Gastroesophageal sphincter (tissue), 4 donors: ENCODE data around the gene TTC7B. TPM values are rescaled to one million over a fixed set of nuclear protein-coding genes. Genes with fewer than 3 reads are reported as not detected.
A peak's percentile ranks its signal among the peaks of the same experiment; 100 is the strongest.

ENCODE experiments used
- ATAC-seq: fragments of 150-250 bp; one replicate; pipeline ENCODE4 v1.9.1; 2016; ENCODE audit warnings: mild to moderate bottlenecking, moderate library complexity
- H3K27ac ChIP-seq, 4 donors: fragments of 200-600 bp; sonication (generic) in 3 of 4; 1 replicate in 3 of 4; 2 replicates in 1 of 4; pipeline ENCODE4 v1.5.1; 2016 to 2019
- H3K27me3 ChIP-seq: fragments of 200-600 bp; sonication (generic); one replicate; pipeline ENCODE4 v1.5.1; 2019
- H3K36me3 ChIP-seq, 2 donors: fragments of 200-600 bp; sonication (generic); one replicate each; pipeline ENCODE4 v1.5.1; 2019; ENCODE audit warnings: control low read depth in 1 of 2
- H3K4me1 ChIP-seq, 3 donors: fragments of 200-600 bp; sonication (generic); 1 replicate in 2 of 3; 2 replicates in 1 of 3; pipeline ENCODE4 v1.5.1; 2016 to 2019; ENCODE audit warnings: control low read depth in 2 of 3
- H3K4me3 ChIP-seq, 2 donors: fragments of 200-600 bp; sonication (generic); one replicate each; pipeline ENCODE4 v1.5.1; 2019; ENCODE audit warnings: mild to moderate bottlenecking in 1 of 2, moderate library complexity in 1 of 2
- H3K9me3 ChIP-seq, 3 donors: fragments of 200-600 bp; sonication (generic); one replicate each; pipeline ENCODE4 v1.5.1; 2017 to 2019; ENCODE audit warnings: control low read depth in 2 of 3
- EP300 ChIP-seq: sonication (generic); formaldehyde crosslinking; IDR thresholded peaks from one replicate; pipeline ENCODE4 v1.6.1; 2017; ENCODE audit warnings: antibody characterized with exemption, mild to moderate bottlenecking
- POLR2A ChIP-seq, 2 donors: fragments of 450-650 bp; IDR thresholded peaks; one replicate each; pipeline ENCODE4 v1.6.1; 2017; ENCODE audit warnings: antibody characterized with exemption in 2 of 2, mild to moderate bottlenecking in 2 of 2, moderate library complexity in 1 of 2
- POLR2AphosphoS5 ChIP-seq: sonication (generic); formaldehyde crosslinking; IDR thresholded peaks from one replicate; pipeline ENCODE4 v1.6.1; 2017; ENCODE audit warnings: antibody characterized with exemption
- WGBS, 2 donors: methylation state at CpG; one replicate each; pipeline ENCODE4 v1.1.5; 2018; ENCODE audit warnings: low coverage in 1 of 2; 5-methylcytosine and 5-hydroxymethylcytosine counted together
- total RNA-seq, 4 donors: library from RNA; depleted of rRNA; stranded (reverse); fragments of >200 nt; gene quantifications; one replicate each; pipeline ENCODE4 v1.1.0, GENCODE V29; 2016
- TF ChIP-seq, protein P1 (sequence below), 4 experiments: fragments of 200-600 bp in 2 of 4; fragments of 450-650 bp in 2 of 4; sonication (generic) in 1 of 4; IDR thresholded peaks; one replicate each; pipeline ENCODE4 v1.5.1; 2017 to 2019; ENCODE audit warnings: antibody characterized with exemption in 4 of 4, mild to moderate bottlenecking in 2 of 4, moderate library complexity in 2 of 4

The TTC7B gene
- total RNA-seq, 4 donors from 2014 or later, result 59.0 to 170 (median 64.1) TPM

DNA sequence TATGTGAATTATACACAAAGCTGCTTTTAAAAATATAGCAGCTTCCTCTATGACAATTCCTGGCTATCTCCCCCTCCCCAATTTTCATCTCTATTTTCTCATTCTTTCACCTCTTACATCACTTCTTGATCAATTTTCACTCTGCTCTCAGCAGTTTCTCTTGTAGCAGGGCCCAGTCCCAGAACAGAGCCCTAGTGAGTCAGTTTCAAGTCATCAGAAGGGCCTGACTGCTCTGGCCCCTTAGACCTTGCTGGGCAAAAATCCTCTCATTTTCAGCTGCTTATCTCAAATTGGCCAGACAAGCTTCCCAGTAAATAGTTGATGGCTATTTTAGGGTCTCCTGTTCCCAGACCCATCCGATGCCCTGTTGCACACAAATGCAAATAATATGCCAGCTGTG, 101.4 kb downstream of the TTC7B start:
- peaks cover 0 to 8% (median 0%) of the 10 kb centered on the region in 3 donors for H3K4me1 ChIP-seq
- H3K27me3 ChIP-seq, result no peaks in the 10 kb centered on the region
- ATAC-seq, result no peak
- H3K36me3 ChIP-seq, result peaks cover 0 to 10% of the 10 kb centered on the region in 2 donors
- TF ChIP-seq POLR2AphosphoS5 (no peak), POLR2A (IDR thresholded peaks at IDR 0.05) (no peak), EP300 (no peak)
- TF ChIP-seq, protein P1, sequence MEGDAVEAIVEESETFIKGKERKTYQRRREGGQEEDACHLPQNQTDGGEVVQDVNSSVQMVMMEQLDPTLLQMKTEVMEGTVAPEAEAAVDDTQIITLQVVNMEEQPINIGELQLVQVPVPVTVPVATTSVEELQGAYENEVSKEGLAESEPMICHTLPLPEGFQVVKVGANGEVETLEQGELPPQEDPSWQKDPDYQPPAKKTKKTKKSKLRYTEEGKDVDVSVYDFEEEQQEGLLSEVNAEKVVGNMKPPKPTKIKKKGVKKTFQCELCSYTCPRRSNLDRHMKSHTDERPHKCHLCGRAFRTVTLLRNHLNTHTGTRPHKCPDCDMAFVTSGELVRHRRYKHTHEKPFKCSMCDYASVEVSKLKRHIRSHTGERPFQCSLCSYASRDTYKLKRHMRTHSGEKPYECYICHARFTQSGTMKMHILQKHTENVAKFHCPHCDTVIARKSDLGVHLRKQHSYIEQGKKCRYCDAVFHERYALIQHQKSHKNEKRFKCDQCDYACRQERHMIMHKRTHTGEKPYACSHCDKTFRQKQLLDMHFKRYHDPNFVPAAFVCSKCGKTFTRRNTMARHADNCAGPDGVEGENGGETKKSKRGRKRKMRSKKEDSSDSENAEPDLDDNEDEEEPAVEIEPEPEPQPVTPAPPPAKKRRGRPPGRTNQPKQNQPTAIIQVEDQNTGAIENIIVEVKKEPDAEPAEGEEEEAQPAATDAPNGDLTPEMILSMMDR (IDR thresholded peaks at IDR 0.05), result no peak
- no peak overlapping the region for H3K27ac ChIP-seq
- no peaks in the 10 kb centered on the region for H3K9me3 ChIP-seq
- 86 to 100% methylated on average over 1 of the region's 1 CpG for WGBS, 2 donors
- no peak overlapping the region for H3K4me3 ChIP-seq

DNA sequence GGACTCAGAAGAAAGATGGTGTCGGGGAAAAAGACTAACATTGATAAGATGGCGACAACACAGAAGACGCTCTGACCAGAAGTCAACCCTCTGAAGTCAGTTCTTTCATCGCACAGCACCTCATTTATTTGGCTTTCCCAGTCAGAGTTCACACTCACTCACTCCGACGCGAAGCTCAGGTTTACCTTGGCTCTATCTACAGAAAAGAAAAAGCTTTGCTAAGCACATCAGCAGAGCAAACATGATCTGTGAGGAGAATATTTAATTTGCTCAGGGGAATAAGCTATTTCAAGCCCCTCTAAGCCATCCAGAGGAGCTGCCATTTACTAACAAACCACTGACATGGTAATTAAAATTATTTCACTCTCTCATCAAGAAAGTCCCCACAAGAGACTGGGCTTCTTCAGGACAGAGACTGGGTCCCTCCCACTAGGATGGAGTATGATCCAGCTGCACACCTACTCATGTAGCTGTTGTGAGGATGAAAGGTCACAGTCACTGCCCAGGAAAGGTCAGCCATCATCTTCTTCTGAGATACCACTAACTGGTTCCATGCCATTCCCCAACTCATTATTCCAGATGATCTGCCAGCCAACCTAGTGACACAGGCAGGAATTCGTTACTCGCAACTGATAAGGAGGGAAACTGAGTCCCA, 111.4 kb downstream of the TTC7B start:
- WGBS, 2 donors, result 80 to 88% methylated on average over 9 of the region's 9 CpGs
- no peak for TF ChIP-seq EP300
- TF ChIP-seq, protein P1 (IDR thresholded peaks at IDR 0.05), result no peak
- no peak for TF ChIP-seq POLR2A (IDR thresholded peaks at IDR 0.05)
- TF ChIP-seq POLR2AphosphoS5, result no peak
- Histone ChIP-seq H3K4me3 (no peak overlapping the region), H3K27ac (peak overlapping the region in 2 of 4 donors; percentile 31 to 42), H3K36me3 (no peaks in the 10 kb centered on the region), H3K27me3 (no peaks in the 10 kb centered on the region), H3K4me1 (no peaks in the 10 kb centered on the region), H3K9me3 (no peaks in the 10 kb centered on the region)
- no peak for ATAC-seq

DNA sequence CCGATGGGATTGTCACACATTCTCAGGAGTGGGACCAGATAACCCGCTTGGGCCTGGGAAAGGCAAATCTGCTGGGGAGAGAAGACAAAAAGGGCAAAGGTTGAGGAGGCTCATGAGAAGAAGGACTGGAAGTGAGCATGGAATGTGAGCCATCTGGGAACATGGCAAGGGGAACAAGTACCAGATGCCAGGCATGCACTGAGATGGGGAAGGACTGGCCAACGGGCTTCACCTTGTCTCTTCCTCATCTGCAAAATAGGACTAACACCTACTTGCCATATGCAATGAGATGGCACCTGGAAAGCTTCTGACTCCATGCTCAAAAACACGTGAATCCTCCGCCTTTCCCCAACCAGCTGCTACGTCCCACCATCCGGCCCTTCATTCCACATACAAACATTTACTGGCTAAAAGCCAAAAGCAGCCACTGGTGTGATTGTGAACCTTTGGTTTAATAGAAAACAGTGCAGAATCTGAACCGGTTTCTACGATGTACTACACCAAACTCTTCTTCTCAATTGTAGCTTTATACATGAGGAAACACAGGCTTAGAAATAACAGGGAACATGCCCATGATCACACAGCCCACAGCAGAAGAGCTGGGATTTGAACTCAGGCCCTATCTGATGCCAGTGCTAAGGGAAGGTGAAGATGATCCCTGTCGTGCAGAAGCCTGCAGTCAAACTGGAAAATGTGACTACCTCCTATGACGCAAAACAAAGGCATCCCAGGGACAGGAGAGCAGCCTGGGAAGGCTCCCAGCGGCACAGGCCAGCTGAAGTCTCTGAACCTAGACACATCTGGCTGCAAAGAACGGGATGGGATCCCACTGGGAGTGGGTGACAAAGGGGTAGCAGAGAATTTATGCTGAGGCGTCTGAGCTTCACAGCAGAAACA, 112.1 kb downstream of the TTC7B start:
- Histone ChIP-seq H3K27ac (peak overlapping the region in 2 of 4 donors; percentile 31 to 42), H3K4me1 (peaks cover 0 to 1% (median 0%) of the 10 kb centered on the region in 3 donors), H3K9me3 (no peaks in the 10 kb centered on the region), H3K27me3 (no peaks in the 10 kb centered on the region), H3K4me3 (no peak overlapping the region), H3K36me3 (no peaks in the 10 kb centered on the region)
- no peak for ATAC-seq
- WGBS, 2 donors, result 67 to 79% methylated on average over 3 to 11 of the region's 14 CpGs
- TF ChIP-seq, protein P1 (IDR thresholded peaks at IDR 0.05), result no peak
- TF ChIP-seq POLR2A (IDR thresholded peaks at IDR 0.05) (no peak), EP300 (no peak), POLR2AphosphoS5 (no peak)

DNA sequence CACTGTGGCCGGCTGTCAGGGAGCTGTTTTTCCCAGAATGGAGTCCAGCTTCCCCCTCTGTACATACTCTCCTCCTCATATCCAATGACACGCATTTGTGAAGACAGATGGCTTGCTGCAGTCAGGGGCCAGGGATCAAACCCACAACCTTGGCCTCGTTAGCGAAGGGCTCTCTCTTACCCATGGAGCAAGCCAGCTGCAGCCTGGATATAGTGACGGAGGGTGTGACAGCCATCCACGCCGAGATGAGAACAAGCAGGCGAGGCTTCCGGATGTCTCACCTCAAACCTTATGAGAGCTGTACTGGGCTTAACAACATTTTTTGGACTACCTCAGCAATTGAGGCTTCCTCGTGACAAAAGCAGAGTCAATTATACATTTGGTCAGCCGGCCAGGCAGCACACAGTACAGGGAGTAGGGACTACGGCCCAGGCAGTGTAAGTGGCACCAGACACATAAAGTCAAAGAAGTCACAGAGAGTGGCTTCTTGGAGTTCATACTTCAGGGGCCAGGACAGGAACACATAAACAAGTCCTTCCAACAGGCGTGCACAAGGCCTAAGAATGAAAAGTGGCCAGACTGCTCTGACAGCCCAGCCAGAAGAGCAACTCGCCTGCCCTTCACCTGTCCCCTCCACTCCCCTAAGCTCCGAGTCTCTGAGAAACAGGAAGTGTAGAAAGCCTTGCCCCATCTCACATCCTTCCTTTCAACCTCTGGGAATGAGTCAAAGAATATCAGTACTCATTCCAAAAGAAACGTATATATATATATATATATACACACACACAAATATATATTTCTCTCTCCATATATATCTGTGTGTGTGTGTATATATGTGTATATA, 115.1 kb downstream of the TTC7B start:
- Histone ChIP-seq H3K4me3 (no peak overlapping the region), H3K36me3 (no peaks in the 10 kb centered on the region), H3K27me3 (no peaks in the 10 kb centered on the region), H3K27ac (no peak overlapping the region), H3K4me1 (peaks cover 15 to 30% (median 17%) of the 10 kb centered on the region in 3 donors), H3K9me3 (no peaks in the 10 kb centered on the region)
- TF ChIP-seq EP300, result no peak
- no peak for TF ChIP-seq POLR2A (IDR thresholded peaks at IDR 0.05)
- no peak for TF ChIP-seq POLR2AphosphoS5
- TF ChIP-seq, protein P1 (IDR thresholded peaks at IDR 0.05), result no peak
- WGBS, 2 donors, result 72 to 87% methylated on average over 10 to 12 of the region's 16 CpGs
- ATAC-seq, result no peak
